Neural cell (in vitro differentiated cells): ENCODE results near the gene BBS12. TPM values are rescaled to one million over a fixed set of nuclear protein-coding genes. Genes with fewer than 3 reads are reported as not detected.
A peak's percentile ranks its signal among the peaks of the same experiment; 100 is the strongest.

ENCODE experiments used
- H2AFZ ChIP-seq: fragments of 200-600, 300-800 bp; sonication (generic), shearing (Covaris generic); 2 replicates; pipeline ENCODE4 v1.6.0; 2014; ENCODE audit warnings: low read depth, mild to moderate bottlenecking, antibody characterized with exemption, low read length, moderate library complexity
- H3F3A ChIP-seq: fragments of 200-600 bp; shearing (Covaris generic); 2 replicates; pipeline ENCODE4 v1.6.1; 2016; ENCODE audit warnings: mild to moderate bottlenecking, moderate library complexity, mixed read lengths, antibody characterized with exemption, low read length; ENCODE audit not compliant: insufficient read depth, poor library complexity, severe bottlenecking
- H3K27ac ChIP-seq: fragments of 200-600, 300-800 bp; sonication (generic), shearing (Covaris generic); 2 replicates; pipeline ENCODE4 v1.5.1; 2014; ENCODE audit warnings: mild to moderate bottlenecking, low read length, moderate library complexity
- H3K27me3 ChIP-seq: fragments of 300-800, 200-600 bp; sonication (generic), shearing (Covaris generic); 2 replicates; pipeline ENCODE4 v1.6.0; 2014; ENCODE audit warnings: mild to moderate bottlenecking, low read depth, low read length, moderate library complexity; ENCODE audit not compliant: insufficient read depth
- H3K36me3 ChIP-seq: fragments of 300-800, 200-600 bp; sonication (generic), shearing (Covaris generic); 2 replicates; pipeline ENCODE4 v1.5.1; 2014; ENCODE audit warnings: mild to moderate bottlenecking, antibody characterized with exemption, low read length, moderate library complexity; ENCODE audit not compliant: insufficient read depth
- H3K4me2 ChIP-seq: fragments of 300-800, 200-600 bp; sonication (generic), shearing (Covaris generic); 2 replicates; pipeline ENCODE4 v1.6.0; 2014; ENCODE audit warnings: mild to moderate bottlenecking, low read length
- H3K4me3 ChIP-seq: fragments of 300-800, 200-600 bp; sonication (generic), shearing (Covaris generic); 2 replicates; pipeline ENCODE4 v1.5.1; 2014; ENCODE audit warnings: mild to moderate bottlenecking, low read length, moderate library complexity
- H3K79me2 ChIP-seq: fragments of 200-600 bp; shearing (Covaris generic); replicated peaks from 2 replicates; pipeline ENCODE4 v1.6.0; 2014; ENCODE audit warnings: mild to moderate bottlenecking, low read length, moderate library complexity; ENCODE audit not compliant: insufficient read depth
- H3K9ac ChIP-seq: fragments of 300-800, 200-600 bp; sonication (generic), shearing (Covaris generic); 2 replicates; pipeline ENCODE4 v1.6.1; 2016; ENCODE audit warnings: mild to moderate bottlenecking, low read length, mixed read lengths
- H3K9me2 ChIP-seq: fragments of 200-600 bp; shearing (Covaris generic); 2 replicates; pipeline ENCODE4 v1.6.1; 2016; ENCODE audit warnings: mild to moderate bottlenecking, low read length, mixed read lengths; ENCODE audit not compliant: insufficient read depth
- H3K9me3 ChIP-seq: fragments of 200-600, 300-800 bp; sonication (generic), shearing (Covaris generic); 2 replicates; pipeline ENCODE4 v1.6.1; 2016; ENCODE audit warnings: mild to moderate bottlenecking, mixed run types, low read length, moderate library complexity, mixed read lengths
- H4K20me1 ChIP-seq: fragments of 200-600 bp; shearing (Covaris generic); 2 replicates; pipeline ENCODE4 v1.6.1; 2016; ENCODE audit warnings: mild to moderate bottlenecking, mixed run types; ENCODE audit not compliant: insufficient read depth
- CTCF ChIP-seq: fragments of 450-650 bp; IDR thresholded peaks from 2 replicates; pipeline ENCODE4 v1.5.1; 2014; ENCODE audit warnings: antibody characterized with exemption, mild to moderate bottlenecking, moderate library complexity; ENCODE audit not compliant: poor library complexity, severe bottlenecking
- EP300 ChIP-seq: fragments of 450-650 bp; conservative IDR thresholded peaks from 2 replicates; pipeline ENCODE4 v1.6.1; 2014; ENCODE audit warnings: antibody characterized with exemption, mild to moderate bottlenecking, moderate library complexity; ENCODE audit not compliant: poor library complexity, severe bottlenecking
- EZH2 ChIP-seq: fragments of 200-600, 300-800 bp; shearing (Covaris generic), sonication (generic); IDR thresholded peaks from 2 replicates; pipeline ENCODE4 v1.6.1; 2014; ENCODE audit warnings: antibody characterized with exemption, low read length, borderline replicate concordance, mild to moderate bottlenecking; ENCODE audit not compliant: insufficient read depth, poor library complexity, severe bottlenecking
- MXI1 ChIP-seq: fragments of 450-650 bp; conservative IDR thresholded peaks from 2 replicates; pipeline ENCODE4 v1.6.1; 2014; ENCODE audit warnings: antibody characterized with exemption, mild to moderate bottlenecking; ENCODE audit not compliant: poor library complexity, severe bottlenecking
- POLR2AphosphoS5 ChIP-seq: IDR thresholded peaks from 2 replicates; pipeline ENCODE4 v1.6.1; 2012
- RAD21 ChIP-seq: fragments of 450-650 bp; conservative IDR thresholded peaks from 2 replicates; pipeline ENCODE4 v1.6.1; 2014; ENCODE audit warnings: antibody characterized with exemption, mild to moderate bottlenecking, moderate library complexity
- REST ChIP-seq: IDR thresholded peaks from 2 replicates; pipeline ENCODE4 v1.6.1; 2012; ENCODE audit warnings: borderline replicate concordance
- SMC3 ChIP-seq: fragments of 450-650 bp; conservative IDR thresholded peaks from 2 replicates; pipeline ENCODE4 v1.6.1; 2014; ENCODE audit warnings: antibody characterized with exemption, mild to moderate bottlenecking, moderate library complexity; ENCODE audit not compliant: poor library complexity
- TAF1 ChIP-seq: IDR thresholded peaks from 2 replicates; pipeline ENCODE4 v1.6.1; 2012; ENCODE audit warnings: low read depth
- polyA plus RNA-seq: library from polyadenylated mRNA; depleted of rRNA; stranded (reverse); fragments of >200 nt; gene quantifications from 2 replicates; pipeline ENCODE4 v1.2.3, GENCODE V29; 2014

BBS12 gene
- polyA plus RNA-seq, 1 donor from 2014 or later, result 3.7 TPM

GRCh38 chr4:122759639-122760310 is 27.3 kb downstream of the BBS12 start:
- no peaks in the 10 kb centered on the region for H3K36me3 ChIP-seq
- H3K27ac ChIP-seq, result no peak overlapping the region
- no peaks in the 10 kb centered on the region for H3F3A ChIP-seq
- no peak overlapping the region for H3K9ac ChIP-seq
- no peaks in the 10 kb centered on the region for H3K9me2 ChIP-seq
- H3K79me2 ChIP-seq, result no peaks in the 10 kb centered on the region
- no peak overlapping the region for H3K4me2 ChIP-seq
- no peak overlapping the region for H3K4me3 ChIP-seq
- H3K27me3 ChIP-seq, result no peaks in the 10 kb centered on the region
- TF ChIP-seq CTCF, result peak; percentile 26
- no peak for TF ChIP-seq RAD21
- H3K9me3 ChIP-seq, result no peaks in the 10 kb centered on the region
- H4K20me1 ChIP-seq, result no peaks in the 10 kb centered on the region
- H2AFZ ChIP-seq, result no peak overlapping the region

- Histone ChIP-seq H3K27ac (no peak overlapping the region), H2AFZ (no peak overlapping the region), H3K4me2 (no peak overlapping the region), H3K9me2 (no peaks in the 10 kb centered on the region), H3F3A (no peaks in the 10 kb centered on the region), H3K36me3 (no peaks in the 10 kb centered on the region), H3K4me3 (no peak overlapping the region), H4K20me1 (no peaks in the 10 kb centered on the region), H3K9me3 (no peaks in the 10 kb centered on the region), H3K9ac (no peak overlapping the region), H3K27me3 (no peaks in the 10 kb centered on the region), H3K79me2 (no peaks in the 10 kb centered on the region)
- TF ChIP-seq POLR2AphosphoS5, result no peak
- no peak for TF ChIP-seq RAD21
- no peak for TF ChIP-seq MXI1
- TF ChIP-seq TAF1, result no peak
- TF ChIP-seq EZH2, result no peak
- TF ChIP-seq EP300, result no peak
- no peak for TF ChIP-seq REST
- no peak for TF ChIP-seq CTCF
- TF ChIP-seq SMC3, result no peak
These were observed 30.0 kb downstream of the BBS12 start for GRCh38 chr4:122762520-122762919.
